Astrocyte (in vitro differentiated cells and primary cell): Measurements from ENCODE around the gene NLGN1.

ENCODE experiments used
- EZH2 ChIP-seq: IDR thresholded peaks from 2 replicates; pipeline ENCODE4 v1.6.1; 2012; ENCODE audit warnings: mild to moderate bottlenecking, low read length, inconsistent platforms; ENCODE audit not compliant: insufficient read depth
- TF ChIP-seq, protein P1 (sequence below): IDR thresholded peaks from 2 replicates; pipeline ENCODE4 v1.5.1; 2011; ENCODE audit warnings: low read depth, mild to moderate bottlenecking, inconsistent platforms, low read length, moderate library complexity; ENCODE audit not compliant: insufficient read depth

DNA sequence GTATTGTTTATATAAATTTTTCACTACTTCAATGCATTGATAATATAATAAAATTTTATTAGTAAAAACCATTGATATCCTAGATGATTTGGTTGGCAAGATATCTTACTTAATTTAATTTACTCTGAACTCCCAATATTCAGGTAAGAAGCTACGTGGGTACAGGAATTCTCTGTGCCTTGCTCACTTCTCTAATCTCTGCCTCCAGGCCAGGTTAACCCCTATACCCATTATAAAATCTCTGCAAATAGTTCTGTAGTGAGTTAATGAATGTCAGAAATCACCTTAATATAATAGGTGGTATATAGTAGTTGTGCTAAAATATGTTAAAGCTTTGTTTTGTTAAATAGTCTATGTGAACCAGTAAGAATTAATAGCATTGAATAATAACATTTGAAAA, 465.2 kb downstream of the NLGN1 start:
- TF ChIP-seq, protein P1, sequence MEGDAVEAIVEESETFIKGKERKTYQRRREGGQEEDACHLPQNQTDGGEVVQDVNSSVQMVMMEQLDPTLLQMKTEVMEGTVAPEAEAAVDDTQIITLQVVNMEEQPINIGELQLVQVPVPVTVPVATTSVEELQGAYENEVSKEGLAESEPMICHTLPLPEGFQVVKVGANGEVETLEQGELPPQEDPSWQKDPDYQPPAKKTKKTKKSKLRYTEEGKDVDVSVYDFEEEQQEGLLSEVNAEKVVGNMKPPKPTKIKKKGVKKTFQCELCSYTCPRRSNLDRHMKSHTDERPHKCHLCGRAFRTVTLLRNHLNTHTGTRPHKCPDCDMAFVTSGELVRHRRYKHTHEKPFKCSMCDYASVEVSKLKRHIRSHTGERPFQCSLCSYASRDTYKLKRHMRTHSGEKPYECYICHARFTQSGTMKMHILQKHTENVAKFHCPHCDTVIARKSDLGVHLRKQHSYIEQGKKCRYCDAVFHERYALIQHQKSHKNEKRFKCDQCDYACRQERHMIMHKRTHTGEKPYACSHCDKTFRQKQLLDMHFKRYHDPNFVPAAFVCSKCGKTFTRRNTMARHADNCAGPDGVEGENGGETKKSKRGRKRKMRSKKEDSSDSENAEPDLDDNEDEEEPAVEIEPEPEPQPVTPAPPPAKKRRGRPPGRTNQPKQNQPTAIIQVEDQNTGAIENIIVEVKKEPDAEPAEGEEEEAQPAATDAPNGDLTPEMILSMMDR: no peak
- TF ChIP-seq EZH2: no peak
